SH-SY5Y (cell line): ENCODE data around the gene CRMP1.

Experiments used
- GATA2 ChIP-seq: IDR thresholded peaks from 2 replicates; pipeline ENCODE4 v1.6.1; 2011; ENCODE audit warnings: mild to moderate bottlenecking, low read depth, low read length
- GATA3 ChIP-seq: IDR thresholded peaks from 2 replicates; pipeline ENCODE4 v1.6.1; 2011; ENCODE audit warnings: low read depth, mild to moderate bottlenecking, low read length, moderate library complexity

DNA sequence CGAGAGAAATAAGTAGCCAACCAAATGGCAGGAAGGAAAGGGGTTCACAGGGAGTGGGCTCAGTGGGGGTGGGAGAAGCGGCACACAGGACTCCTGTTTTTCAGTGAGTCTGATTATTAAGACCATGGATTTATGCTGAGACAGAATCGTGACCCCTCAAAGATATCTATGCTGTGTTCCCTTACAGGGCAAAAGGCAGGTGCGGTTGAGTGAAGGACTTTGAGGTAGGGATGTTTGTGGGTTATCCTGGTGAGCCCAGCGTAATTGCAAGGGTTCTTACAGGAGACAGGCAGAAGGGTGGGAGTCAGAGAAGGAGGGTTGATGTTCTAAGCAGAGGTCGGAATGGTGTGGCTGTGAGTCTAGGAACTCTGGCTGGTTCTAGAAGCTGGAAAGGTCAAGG, 108.9 kb downstream of the CRMP1 start:
- TF ChIP-seq GATA2 (no peak), GATA3 (no peak)
